Neural progenitor cell (in vitro differentiated cells): ENCODE measurements around the gene EBP.

Experiments
- EZH2 ChIP-seq: fragments of 200-600 bp; sonication (generic); IDR thresholded peaks from 2 replicates; pipeline ENCODE4 v1.6.1; 2017; ENCODE audit warnings: antibody characterized with exemption, mild to moderate bottlenecking, moderate library complexity
- EZH2phosphoT487 ChIP-seq: fragments of 200-600 bp; sonication (generic); IDR thresholded peaks from 2 replicates; pipeline ENCODE4 v1.6.1; 2017; ENCODE audit warnings: antibody characterized with exemption
- TF ChIP-seq, protein P1 (sequence below): fragments of 200-600 bp; sonication (generic); IDR thresholded peaks from 2 replicates; pipeline ENCODE4 v1.5.1; 2017; ENCODE audit warnings: antibody characterized with exemption, mild to moderate bottlenecking

DNA sequence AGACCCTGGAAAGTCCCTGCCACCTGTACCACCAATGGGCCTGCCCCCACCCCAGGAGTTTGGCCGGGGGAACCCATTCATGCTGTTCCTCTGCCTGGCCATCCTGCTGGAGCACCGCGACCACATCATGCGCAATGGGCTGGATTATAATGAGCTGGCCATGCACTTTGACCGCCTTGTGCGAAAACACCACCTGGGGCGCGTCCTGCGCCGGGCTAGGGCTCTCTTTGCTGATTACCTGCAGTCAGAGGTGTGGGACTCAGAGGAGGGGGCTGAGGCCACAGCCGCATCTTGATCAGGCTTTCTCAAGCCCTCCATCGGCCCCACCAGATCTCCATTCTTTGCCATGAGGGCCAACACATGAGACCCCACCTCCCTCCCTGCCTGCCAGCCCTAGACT, 39.1 kb downstream of the EBP start:
- TF ChIP-seq EZH2 (no peak), EZH2phosphoT487 (no peak)
- TF ChIP-seq, protein P1, sequence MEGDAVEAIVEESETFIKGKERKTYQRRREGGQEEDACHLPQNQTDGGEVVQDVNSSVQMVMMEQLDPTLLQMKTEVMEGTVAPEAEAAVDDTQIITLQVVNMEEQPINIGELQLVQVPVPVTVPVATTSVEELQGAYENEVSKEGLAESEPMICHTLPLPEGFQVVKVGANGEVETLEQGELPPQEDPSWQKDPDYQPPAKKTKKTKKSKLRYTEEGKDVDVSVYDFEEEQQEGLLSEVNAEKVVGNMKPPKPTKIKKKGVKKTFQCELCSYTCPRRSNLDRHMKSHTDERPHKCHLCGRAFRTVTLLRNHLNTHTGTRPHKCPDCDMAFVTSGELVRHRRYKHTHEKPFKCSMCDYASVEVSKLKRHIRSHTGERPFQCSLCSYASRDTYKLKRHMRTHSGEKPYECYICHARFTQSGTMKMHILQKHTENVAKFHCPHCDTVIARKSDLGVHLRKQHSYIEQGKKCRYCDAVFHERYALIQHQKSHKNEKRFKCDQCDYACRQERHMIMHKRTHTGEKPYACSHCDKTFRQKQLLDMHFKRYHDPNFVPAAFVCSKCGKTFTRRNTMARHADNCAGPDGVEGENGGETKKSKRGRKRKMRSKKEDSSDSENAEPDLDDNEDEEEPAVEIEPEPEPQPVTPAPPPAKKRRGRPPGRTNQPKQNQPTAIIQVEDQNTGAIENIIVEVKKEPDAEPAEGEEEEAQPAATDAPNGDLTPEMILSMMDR: no peak
